H1 (cell line): ENCODE results near the gene PTMA. TPM values are rescaled to one million over a fixed set of nuclear protein-coding genes. Genes with fewer than 3 reads are reported as not detected.

Source experiments
- PHF8 ChIP-seq: fragments of 200-600 bp; sonication (generic); conservative IDR thresholded peaks from 2 replicates; pipeline ENCODE4 v1.7.1; 2012; ENCODE audit warnings: low read depth, mild to moderate bottlenecking, inconsistent platforms, low read length, moderate library complexity
- SIRT6 ChIP-seq: IDR thresholded peaks from one replicate; pipeline ENCODE4 v1.7.1; 2012; ENCODE audit warnings: low read length, inconsistent platforms
- polyA plus RNA-seq, 7 experiments: library from polyadenylated mRNA; depleted of rRNA in 3 of 7; stranded (reverse) in 5 of 7; unstranded in 2 of 7; fragments of >200 nt in 5 of 7; fragments of 200-250 nt in 2 of 7; gene quantifications; 1 replicate in 5 of 7; 2 replicates in 1 of 7; 4 replicates in 1 of 7; pipeline versions ENCODE4 v1.2.1 to v1.2.3, GENCODE V29; 2011 to 2013; ENCODE audit warnings: missing spikeins in 2 of 7, mixed read lengths in 2 of 7
- total RNA-seq: library from RNA; stranded (reverse); fragmentation: NEBNext Ultra II Directional; extraction: Animal tissue kit (Norgen Biotek cat#: 25700); gene quantifications from 2 replicates; pipeline ENCODE4 v1.2.1, GENCODE V29; 2021
- TF ChIP-seq, protein P1 (sequence below): fragments of 300-600 bp; sonication (generic); IDR thresholded peaks from 2 replicates; pipeline ENCODE4 v1.7.1; 2012; ENCODE audit warnings: low read length, moderate library complexity, mild to moderate bottlenecking, inconsistent platforms; ENCODE audit not compliant: insufficient replicate concordance

The PTMA gene
- total and polyA plus RNA-seq, 2 of the 8 experiments (the other 6 are each of a cell fraction or from before 2014, with no cell fraction given), result 683 to 2,680 TPM

DNA sequence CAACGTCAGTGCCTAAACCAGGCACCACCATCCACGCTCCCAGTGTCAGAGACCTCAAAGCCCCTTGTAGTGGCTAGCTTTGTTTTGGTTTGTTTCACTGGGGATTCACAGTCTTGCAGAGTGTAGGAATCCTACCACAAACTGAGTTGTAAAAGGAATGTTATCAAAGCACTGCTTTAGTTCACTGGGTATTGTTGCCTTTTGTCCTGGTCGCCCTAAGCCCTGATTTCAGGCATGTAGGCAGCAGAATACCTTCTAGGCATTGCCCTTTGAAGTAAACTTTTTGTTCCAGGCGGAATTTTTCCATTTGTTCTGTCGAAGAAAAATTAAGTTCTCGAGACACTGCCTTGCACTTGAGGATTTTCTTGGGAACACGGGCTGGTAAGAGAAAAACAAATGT is 29.4 kb downstream of the PTMA start (continued):
- TF ChIP-seq, protein P1, sequence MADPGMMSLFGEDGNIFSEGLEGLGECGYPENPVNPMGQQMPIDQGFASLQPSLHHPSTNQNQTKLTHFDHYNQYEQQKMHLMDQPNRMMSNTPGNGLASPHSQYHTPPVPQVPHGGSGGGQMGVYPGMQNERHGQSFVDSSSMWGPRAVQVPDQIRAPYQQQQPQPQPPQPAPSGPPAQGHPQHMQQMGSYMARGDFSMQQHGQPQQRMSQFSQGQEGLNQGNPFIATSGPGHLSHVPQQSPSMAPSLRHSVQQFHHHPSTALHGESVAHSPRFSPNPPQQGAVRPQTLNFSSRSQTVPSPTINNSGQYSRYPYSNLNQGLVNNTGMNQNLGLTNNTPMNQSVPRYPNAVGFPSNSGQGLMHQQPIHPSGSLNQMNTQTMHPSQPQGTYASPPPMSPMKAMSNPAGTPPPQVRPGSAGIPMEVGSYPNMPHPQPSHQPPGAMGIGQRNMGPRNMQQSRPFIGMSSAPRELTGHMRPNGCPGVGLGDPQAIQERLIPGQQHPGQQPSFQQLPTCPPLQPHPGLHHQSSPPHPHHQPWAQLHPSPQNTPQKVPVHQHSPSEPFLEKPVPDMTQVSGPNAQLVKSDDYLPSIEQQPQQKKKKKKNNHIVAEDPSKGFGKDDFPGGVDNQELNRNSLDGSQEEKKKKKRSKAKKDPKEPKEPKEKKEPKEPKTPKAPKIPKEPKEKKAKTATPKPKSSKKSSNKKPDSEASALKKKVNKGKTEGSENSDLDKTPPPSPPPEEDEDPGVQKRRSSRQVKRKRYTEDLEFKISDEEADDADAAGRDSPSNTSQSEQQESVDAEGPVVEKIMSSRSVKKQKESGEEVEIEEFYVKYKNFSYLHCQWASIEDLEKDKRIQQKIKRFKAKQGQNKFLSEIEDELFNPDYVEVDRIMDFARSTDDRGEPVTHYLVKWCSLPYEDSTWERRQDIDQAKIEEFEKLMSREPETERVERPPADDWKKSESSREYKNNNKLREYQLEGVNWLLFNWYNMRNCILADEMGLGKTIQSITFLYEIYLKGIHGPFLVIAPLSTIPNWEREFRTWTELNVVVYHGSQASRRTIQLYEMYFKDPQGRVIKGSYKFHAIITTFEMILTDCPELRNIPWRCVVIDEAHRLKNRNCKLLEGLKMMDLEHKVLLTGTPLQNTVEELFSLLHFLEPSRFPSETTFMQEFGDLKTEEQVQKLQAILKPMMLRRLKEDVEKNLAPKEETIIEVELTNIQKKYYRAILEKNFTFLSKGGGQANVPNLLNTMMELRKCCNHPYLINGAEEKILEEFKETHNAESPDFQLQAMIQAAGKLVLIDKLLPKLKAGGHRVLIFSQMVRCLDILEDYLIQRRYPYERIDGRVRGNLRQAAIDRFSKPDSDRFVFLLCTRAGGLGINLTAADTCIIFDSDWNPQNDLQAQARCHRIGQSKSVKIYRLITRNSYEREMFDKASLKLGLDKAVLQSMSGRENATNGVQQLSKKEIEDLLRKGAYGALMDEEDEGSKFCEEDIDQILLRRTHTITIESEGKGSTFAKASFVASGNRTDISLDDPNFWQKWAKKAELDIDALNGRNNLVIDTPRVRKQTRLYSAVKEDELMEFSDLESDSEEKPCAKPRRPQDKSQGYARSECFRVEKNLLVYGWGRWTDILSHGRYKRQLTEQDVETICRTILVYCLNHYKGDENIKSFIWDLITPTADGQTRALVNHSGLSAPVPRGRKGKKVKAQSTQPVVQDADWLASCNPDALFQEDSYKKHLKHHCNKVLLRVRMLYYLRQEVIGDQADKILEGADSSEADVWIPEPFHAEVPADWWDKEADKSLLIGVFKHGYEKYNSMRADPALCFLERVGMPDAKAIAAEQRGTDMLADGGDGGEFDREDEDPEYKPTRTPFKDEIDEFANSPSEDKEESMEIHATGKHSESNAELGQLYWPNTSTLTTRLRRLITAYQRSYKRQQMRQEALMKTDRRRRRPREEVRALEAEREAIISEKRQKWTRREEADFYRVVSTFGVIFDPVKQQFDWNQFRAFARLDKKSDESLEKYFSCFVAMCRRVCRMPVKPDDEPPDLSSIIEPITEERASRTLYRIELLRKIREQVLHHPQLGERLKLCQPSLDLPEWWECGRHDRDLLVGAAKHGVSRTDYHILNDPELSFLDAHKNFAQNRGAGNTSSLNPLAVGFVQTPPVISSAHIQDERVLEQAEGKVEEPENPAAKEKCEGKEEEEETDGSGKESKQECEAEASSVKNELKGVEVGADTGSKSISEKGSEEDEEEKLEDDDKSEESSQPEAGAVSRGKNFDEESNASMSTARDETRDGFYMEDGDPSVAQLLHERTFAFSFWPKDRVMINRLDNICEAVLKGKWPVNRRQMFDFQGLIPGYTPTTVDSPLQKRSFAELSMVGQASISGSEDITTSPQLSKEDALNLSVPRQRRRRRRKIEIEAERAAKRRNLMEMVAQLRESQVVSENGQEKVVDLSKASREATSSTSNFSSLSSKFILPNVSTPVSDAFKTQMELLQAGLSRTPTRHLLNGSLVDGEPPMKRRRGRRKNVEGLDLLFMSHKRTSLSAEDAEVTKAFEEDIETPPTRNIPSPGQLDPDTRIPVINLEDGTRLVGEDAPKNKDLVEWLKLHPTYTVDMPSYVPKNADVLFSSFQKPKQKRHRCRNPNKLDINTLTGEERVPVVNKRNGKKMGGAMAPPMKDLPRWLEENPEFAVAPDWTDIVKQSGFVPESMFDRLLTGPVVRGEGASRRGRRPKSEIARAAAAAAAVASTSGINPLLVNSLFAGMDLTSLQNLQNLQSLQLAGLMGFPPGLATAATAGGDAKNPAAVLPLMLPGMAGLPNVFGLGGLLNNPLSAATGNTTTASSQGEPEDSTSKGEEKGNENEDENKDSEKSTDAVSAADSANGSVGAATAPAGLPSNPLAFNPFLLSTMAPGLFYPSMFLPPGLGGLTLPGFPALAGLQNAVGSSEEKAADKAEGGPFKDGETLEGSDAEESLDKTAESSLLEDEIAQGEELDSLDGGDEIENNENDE, result no peak
- TF ChIP-seq SIRT6 (no peak), PHF8 (no peak)
